DOHH2 (cell line): Measurements from ENCODE around the gene RELN.

Source experiments
- H3F3A ChIP-seq: fragments of 200-600 bp; sonication (generic), shearing (Covaris generic); 2 replicates; pipeline ENCODE4 v1.6.0; 2016; ENCODE audit warnings: antibody characterized with exemption, mild to moderate bottlenecking; ENCODE audit not compliant: control insufficient read depth, insufficient read depth
- H3K27ac ChIP-seq: fragments of 200-600 bp; sonication (generic); 2 replicates; pipeline ENCODE4 v1.5.1; 2014; ENCODE audit warnings: low read depth, mild to moderate bottlenecking, low read length, moderate library complexity
- H3K27me3 ChIP-seq: fragments of 200-600 bp; sonication (generic); 2 replicates; pipeline ENCODE4 v1.6.1; 2014; ENCODE audit warnings: mild to moderate bottlenecking, low read length, mixed read lengths; ENCODE audit not compliant: control insufficient read depth
- H3K36me3 ChIP-seq: fragments of 200-600 bp; sonication (generic); 2 replicates; pipeline ENCODE4 v1.6.1; 2014; ENCODE audit warnings: mild to moderate bottlenecking, low read length, moderate library complexity, mixed read lengths; ENCODE audit not compliant: control insufficient read depth
- H3K4me1 ChIP-seq: fragments of 200-600 bp; sonication (generic); 2 replicates; pipeline ENCODE4 v1.6.1; 2014; ENCODE audit warnings: mild to moderate bottlenecking, low read length, mixed read lengths; ENCODE audit not compliant: control insufficient read depth
- H3K4me2 ChIP-seq: fragments of 200-600 bp; sonication (generic); 2 replicates; pipeline ENCODE4 v1.6.0; 2014; ENCODE audit warnings: mild to moderate bottlenecking, low read length, moderate library complexity
- H3K4me3 ChIP-seq: fragments of 200-600 bp; sonication (generic); 2 replicates; pipeline ENCODE4 v1.5.1; 2014; ENCODE audit warnings: mild to moderate bottlenecking, low read length, mixed read lengths
- H3K79me2 ChIP-seq: fragments of 200-600 bp; sonication (generic); 2 replicates; pipeline ENCODE4 v1.6.1; 2014; ENCODE audit warnings: mild to moderate bottlenecking, low read length, mixed read lengths; ENCODE audit not compliant: control insufficient read depth
- H3K9me2 ChIP-seq: fragments of 200-600 bp; sonication (generic); replicated peaks from 2 replicates; pipeline ENCODE4 v1.6.1; 2014; ENCODE audit warnings: mild to moderate bottlenecking, low read length, mixed read lengths; ENCODE audit not compliant: control insufficient read depth
- H3K9me3 ChIP-seq: fragments of 200-600 bp; sonication (generic); 2 replicates; pipeline ENCODE4 v1.6.1; 2014; ENCODE audit warnings: antibody characterized with exemption, low read length, mixed read lengths; ENCODE audit not compliant: control insufficient read depth, insufficient read depth
- H4K20me1 ChIP-seq: fragments of 200-600 bp; sonication (generic); 2 replicates; pipeline ENCODE4 v1.6.0; 2014; ENCODE audit warnings: low read depth, mild to moderate bottlenecking, antibody characterized with exemption, low read length, moderate library complexity; ENCODE audit not compliant: control insufficient read depth, insufficient read depth
- EZH2phosphoT487 ChIP-seq: fragments of 200-600 bp; sonication (generic); IDR thresholded peaks from 2 replicates; pipeline ENCODE4 v1.6.1; 2017; ENCODE audit warnings: borderline replicate concordance, mild to moderate bottlenecking, antibody characterized with exemption, low read length, moderate library complexity, mixed read lengths
- TF ChIP-seq, protein P1 (sequence below): fragments of 200-600 bp; sonication (generic); IDR thresholded peaks from one replicate; pipeline ENCODE4 v1.5.1; 2014; ENCODE audit warnings: antibody characterized with exemption, mild to moderate bottlenecking, low read depth, low read length; ENCODE audit not compliant: poor library complexity, severe bottlenecking

RELN gene

DNA sequence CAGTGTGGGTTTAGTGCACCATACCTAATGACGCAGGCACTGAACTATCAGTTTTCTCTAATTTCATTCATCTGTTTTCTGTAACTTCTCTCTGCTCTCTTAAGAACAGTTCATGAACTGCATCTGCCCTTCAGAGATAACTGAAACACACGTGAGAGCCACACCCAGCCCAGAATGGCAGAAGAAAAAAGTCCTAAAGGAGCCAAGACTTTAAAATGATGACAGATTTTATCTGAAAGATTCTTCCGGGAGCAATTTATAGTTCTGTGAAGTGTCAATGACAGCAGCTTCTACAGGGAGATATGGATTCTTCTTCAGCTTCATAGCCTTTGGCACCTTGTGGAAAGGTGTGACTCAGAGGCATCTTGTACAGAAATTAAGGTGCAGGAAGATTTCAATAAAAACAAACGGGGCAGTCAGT lies 332.0 kb downstream of the RELN start:
- Histone ChIP-seq H3K79me2 (no peaks in the 10 kb centered on the region), H3K9me3 (no peaks in the 10 kb centered on the region), H3K4me1 (no peaks in the 10 kb centered on the region), H3K36me3 (no peaks in the 10 kb centered on the region), H4K20me1 (no peaks in the 10 kb centered on the region), H3K4me3 (no peak overlapping the region), H3K27ac (no peak overlapping the region), H3F3A (no peaks in the 10 kb centered on the region), H3K27me3 (peaks cover 2% of the 10 kb centered on the region; the same call in 1 of the 2 replicates), H3K9me2 (no peaks in the 10 kb centered on the region), H3K4me2 (no peak overlapping the region)
- TF ChIP-seq EZH2phosphoT487: no peak
- TF ChIP-seq, protein P1, sequence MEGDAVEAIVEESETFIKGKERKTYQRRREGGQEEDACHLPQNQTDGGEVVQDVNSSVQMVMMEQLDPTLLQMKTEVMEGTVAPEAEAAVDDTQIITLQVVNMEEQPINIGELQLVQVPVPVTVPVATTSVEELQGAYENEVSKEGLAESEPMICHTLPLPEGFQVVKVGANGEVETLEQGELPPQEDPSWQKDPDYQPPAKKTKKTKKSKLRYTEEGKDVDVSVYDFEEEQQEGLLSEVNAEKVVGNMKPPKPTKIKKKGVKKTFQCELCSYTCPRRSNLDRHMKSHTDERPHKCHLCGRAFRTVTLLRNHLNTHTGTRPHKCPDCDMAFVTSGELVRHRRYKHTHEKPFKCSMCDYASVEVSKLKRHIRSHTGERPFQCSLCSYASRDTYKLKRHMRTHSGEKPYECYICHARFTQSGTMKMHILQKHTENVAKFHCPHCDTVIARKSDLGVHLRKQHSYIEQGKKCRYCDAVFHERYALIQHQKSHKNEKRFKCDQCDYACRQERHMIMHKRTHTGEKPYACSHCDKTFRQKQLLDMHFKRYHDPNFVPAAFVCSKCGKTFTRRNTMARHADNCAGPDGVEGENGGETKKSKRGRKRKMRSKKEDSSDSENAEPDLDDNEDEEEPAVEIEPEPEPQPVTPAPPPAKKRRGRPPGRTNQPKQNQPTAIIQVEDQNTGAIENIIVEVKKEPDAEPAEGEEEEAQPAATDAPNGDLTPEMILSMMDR: no peak

DNA sequence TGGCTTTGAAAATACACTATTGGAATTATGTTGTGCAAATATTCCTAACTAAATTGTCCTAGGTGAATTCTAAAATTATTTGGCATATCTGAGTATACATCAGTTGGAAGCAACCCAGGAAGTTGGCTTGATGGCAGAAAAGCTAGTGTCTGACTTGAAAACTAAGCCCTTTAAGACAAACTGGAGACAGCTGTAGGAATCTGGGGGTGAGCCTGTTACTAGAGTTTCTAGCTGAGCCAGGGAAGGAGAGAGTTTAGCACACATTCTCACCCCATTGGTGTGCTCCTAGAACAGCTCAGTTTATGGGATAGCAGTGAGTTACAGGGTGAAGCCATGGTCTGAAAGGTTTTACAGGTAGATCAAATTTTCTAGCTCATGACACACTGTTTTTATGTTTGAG lies 333.2 kb downstream of the RELN start:
- Histone ChIP-seq H3K79me2 (no peaks in the 10 kb centered on the region), H3K4me2 (no peak overlapping the region), H3K36me3 (no peaks in the 10 kb centered on the region), H3K27ac (no peak overlapping the region), H3F3A (no peaks in the 10 kb centered on the region), H3K4me3 (no peak overlapping the region), H3K4me1 (no peaks in the 10 kb centered on the region), H3K9me2 (no peaks in the 10 kb centered on the region), H3K27me3 (peaks cover 2% of the 10 kb centered on the region; the same call in 1 of the 2 replicates), H4K20me1 (no peaks in the 10 kb centered on the region), H3K9me3 (no peaks in the 10 kb centered on the region)
- TF ChIP-seq EZH2phosphoT487: no peak
- TF ChIP-seq, protein P1: no peak

DNA sequence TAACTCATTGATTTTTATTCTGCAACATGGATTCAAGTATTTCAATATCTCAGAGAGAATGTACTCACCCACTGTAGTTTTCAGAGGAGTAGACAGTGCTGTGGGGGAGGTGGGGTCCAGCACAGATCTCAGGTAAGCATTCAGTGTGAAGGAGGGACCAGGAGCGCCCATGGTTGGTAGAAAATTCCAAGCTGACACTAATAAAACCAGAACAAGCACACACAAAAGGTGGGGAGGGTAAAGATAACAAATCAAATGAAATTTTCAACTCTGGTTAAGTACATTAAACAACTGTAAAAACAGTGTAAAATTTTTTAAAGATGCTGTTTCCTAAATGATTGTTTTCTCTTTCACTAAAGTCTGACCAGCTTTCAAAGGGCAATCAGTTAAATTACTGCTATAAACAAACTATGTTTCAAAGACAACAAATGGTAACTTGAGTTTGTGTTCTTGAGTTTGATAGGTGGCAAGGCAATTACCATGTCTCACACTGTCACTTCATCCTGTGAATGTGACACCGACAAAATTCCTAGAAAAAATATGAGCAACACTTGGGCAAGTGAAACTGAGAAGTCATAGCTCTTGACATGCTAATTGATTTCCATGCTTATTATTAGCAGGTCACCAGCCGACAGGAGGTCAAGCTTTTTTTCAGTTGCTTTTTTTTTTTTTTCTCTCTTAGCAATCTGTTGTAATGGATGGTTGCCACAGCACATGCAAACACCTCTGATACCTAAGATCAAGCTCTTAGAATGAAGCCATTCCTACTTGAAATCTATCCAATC lies 337.7 kb downstream of the RELN start:
- Histone ChIP-seq H3K27me3 (no peaks in the 10 kb centered on the region), H3K27ac (no peak overlapping the region), H3K4me2 (no peak overlapping the region), H3K4me1 (no peaks in the 10 kb centered on the region), H3K9me3 (no peaks in the 10 kb centered on the region), H3F3A (no peaks in the 10 kb centered on the region), H3K36me3 (no peaks in the 10 kb centered on the region), H3K4me3 (no peak overlapping the region), H3K9me2 (no peaks in the 10 kb centered on the region), H3K79me2 (no peaks in the 10 kb centered on the region), H4K20me1 (no peaks in the 10 kb centered on the region)
- TF ChIP-seq EZH2phosphoT487: no peak
- TF ChIP-seq, protein P1: no peak
